NT2/D1 (cell line): ENCODE data around the gene ATP2A2.

Experiments
- SUZ12 ChIP-seq: IDR thresholded peaks from 2 replicates; pipeline ENCODE4 v1.6.1; 2011; ENCODE audit not compliant: insufficient read length, insufficient read depth; ENCODE audit errors: extremely low read depth
- YY1 ChIP-seq: IDR thresholded peaks from 2 replicates; pipeline ENCODE4 v1.6.1; 2011; ENCODE audit not compliant: insufficient read length, insufficient read depth
- ZNF274 ChIP-seq: IDR thresholded peaks from 2 replicates; pipeline ENCODE4 v1.6.1; 2011; ENCODE audit warnings: mild to moderate bottlenecking, low read depth, low read length

GRCh38 chr12:110311903-110312302 is 30.9 kb downstream of the ATP2A2 start:
- no peak for TF ChIP-seq YY1
- no peak for TF ChIP-seq ZNF274
- TF ChIP-seq SUZ12 = no peak
